ENCODE results near the gene CUEDC1.
"Not testable (repeated sequence)": the region's sequence is repeated elsewhere in the genome, so short reads cannot be mapped to it uniquely, and the experiment has no call there.

The CUEDC1 gene

DNA sequence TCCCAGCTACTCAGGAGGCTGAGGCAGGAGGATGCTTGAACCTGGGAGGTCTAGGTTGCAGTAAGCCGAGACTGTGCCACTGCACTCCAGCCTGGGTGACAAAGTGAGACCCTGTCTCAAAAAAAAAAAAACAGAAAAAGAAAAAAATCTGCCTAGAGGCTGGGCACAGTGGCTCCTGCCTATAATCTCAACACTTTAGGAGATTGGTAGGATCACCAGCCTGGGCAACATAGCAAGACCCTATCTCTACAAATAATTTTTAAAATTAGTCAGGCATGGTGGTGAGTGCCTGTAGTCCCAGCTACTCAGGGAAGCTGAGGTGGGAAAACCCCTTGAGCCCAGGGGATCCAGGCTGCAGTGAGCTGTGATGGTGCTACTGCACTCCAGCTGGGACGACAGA lies 17.7 kb downstream of the CUEDC1 start:
- no peak for DNase-seq

DNA sequence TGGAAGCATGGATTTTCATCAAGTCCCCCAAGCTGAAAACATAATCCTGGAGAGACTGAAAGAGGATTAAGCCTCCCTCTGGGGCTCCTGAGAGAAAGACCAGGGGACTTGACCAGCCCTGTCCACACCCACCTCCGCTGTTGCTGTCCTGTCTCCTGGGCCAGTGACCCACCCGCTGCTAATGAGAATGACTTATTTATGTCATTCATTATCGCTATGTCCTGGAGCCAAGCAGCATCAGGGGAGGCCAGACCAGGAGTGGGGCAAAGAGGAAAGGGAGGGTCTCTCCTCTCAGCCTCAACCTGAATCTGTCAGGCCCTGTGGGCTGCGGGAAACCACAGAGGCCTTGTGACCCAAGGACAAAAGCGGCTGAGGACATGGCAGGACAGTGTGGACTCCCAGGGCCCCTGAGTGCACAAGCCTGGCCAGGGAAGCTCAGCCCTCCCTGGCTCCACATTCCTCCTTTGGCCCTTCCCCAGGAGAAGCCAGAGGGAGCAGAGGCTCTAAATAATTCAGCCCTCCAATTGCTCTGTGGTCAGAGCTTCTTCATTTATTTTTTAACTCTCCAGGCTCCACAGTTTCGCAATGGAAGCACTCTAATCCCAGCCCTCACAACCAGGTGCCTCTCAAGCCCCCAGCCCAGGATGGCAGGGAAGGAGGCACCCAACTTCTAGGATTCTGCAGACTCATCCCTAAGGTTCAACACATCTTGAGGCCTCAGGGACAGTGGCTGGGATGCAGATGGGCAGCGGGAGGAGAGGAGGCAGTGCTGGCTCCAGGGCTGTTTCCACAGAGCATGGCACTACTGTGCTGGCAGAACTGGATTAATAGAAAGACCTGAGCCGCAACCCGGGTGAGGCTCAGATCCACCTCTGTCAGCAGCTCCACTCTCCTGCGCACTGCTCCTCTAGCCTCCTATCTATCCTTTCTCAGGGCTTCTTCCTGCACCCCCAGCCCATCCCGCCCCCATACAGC lies 19.1 kb downstream of the CUEDC1 start:
- DNase-seq = no peak

DNA sequence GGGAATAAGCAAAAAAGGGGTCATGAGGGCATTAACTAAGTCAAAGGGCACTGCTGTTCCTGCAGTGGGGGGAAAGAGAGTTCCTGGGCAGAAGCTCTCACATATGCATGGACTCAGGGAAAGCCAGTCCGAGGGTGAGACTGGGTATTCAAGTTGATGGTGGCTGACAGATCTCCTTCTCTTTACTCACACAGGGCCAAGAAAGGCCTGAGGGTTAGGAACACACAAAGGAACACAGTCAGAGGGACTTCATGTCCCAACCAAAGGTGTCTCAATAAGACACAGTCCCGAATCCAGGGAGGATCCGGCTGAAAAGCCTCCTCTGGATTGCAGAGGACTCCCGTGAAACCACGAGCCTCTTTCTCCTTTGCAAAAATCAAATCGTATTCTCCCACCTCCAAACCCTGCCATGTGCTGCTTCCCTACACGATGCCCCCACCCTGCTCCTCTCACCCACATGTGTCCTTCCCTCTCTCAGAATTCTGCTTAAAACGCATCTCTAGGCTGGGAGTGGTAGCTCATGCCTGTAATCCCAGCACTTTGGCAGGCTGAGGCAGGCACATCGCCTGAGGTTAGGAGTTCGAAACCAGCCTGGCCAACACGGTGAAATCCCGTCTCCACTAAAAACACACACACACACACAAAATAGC lies 23.6 kb downstream of the CUEDC1 start:
- DNase-seq = no peak

DNA sequence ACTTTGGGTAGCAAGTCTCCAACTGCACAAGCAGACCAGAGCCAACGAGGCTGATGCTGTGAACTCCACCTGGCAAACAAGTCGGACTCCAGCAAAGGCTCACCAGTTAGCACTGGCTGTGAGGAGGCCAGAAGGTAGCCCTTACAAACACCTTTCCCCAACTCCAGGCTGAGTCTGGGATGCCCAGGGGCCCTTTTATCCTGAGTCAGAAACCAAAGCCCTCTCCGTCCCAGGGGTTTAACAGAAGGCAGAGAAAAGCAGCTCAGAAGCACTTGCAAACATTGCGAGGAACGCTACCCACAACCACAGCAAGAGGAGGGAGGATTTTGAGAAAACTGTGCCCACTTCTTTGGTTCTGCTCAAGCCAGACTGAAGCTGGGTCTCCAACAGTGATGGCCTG lies 25.0 kb downstream of the CUEDC1 start:
- no peak for DNase-seq

DNA sequence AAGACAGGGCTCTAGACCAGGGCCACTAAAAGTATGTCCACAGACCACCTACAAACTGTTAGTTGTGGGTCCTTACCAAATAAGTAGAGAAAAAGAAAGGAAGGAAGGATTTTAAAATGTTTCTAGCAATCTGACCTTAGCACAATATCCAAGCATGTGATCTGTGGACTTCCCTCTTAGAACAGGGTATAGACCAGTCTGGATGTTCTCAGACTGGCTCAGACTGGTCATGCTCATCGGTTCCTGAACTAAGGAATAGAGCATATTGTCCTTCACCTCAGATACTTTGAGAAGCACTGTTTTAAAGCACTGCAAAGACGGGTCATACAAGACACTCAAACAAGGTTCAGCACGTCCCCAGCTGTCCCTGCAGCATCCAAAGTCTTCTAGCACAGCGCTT lies 25.8 kb downstream of the CUEDC1 start:
- no peak for DNase-seq

DNA sequence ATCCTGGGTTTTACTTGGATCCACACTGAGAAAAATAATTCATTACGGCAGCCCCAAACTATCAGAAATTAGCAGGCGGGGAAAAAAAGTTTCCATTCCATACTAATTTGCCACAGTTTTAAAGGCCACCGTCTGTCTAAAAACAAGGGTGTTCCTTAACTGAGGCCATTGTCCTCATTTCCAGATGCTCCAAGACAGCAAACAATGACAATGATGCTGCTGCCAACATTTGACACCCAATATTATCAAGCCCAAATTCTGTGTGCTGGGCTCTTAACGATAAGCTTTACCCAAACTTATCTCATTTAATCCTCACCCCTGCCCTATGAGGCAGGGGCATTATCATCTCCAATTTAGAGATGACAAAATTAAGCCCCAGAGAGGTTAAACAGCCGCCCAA lies 26.3 kb downstream of the CUEDC1 start:
- no peak for DNase-seq

DNA sequence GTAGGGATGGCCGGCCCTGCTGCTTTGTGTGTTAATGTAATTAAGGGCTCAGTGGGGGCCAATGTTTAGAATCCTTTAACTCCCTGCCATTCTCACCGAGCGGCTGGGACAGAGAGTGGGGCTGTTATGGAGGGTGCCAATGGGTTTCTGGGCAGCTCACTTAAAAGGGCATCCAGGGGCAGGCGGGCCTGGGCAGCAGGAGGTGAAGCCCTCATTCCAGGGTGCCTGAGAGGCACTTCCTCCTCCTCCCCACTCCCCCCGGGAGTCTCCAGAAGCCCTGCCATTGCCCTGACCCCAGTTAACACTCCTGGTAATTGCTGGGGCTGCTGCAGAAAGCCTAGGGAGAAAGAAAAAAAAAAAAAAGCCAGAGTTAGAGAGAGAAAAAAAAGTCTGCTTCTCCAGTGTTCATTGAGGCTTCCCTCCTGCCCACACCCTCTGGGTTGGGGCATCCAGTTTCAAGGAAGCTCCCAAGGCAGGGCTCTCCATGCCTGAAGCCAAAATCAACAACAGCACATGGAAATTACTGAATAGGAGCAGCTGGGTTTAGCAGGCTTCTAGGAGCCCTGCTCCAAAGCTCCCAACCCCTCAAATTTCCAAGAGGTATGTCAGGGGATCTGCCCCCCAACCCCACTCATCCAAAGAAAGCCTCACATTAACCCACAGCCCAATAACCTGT lies 28.0 kb downstream of the CUEDC1 start:
- DNase-seq = no peak

DNA sequence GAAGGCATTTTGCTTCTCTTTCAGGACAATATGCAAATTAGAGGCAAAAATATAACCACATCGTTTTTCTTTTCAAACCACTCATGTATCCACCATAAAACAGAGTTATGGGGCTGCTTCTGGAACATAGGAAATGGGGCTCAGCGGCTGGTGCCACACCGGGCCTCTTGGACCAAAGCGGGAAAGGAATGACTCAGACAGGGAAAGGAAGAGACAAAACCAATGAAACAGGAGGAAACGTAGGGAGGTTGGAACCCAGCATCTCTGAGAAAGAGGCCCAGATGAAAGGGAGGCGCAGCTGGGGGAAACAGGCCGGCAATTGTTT lies 28.5 kb downstream of the CUEDC1 start:
- DNase-seq = no peak

DNA sequence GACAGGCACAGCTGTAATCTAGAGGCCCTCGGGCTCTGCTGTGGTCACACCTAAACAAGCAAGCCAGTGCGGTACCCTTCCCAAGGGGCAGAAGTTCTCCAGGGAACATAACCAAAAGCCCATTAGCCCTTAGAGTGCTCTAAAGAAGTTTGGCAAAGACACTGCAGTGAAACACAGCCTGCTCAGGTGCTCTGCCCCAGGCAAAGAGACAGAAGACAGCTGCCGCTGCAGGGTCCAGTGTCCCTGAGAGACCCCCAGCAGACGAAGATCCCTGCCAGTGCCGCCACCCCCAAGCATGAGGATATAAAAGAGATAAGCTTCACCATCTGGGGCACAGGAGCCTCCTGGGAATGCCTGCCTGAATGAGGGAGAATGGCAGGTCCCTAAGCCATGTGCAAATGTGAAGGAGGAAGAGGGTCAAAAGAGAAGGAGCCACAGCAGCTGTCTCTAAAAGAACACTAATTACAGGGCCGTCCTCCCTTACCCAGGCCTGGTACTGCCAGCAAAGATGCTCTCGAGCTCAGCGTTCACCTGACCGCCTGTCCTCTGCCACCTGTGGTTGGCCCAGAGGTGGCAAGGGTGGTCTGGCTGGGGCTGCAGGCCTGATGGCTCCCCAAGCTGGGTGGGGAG lies 29.7 kb downstream of the CUEDC1 start:
- DNase-seq = no peak

DNA sequence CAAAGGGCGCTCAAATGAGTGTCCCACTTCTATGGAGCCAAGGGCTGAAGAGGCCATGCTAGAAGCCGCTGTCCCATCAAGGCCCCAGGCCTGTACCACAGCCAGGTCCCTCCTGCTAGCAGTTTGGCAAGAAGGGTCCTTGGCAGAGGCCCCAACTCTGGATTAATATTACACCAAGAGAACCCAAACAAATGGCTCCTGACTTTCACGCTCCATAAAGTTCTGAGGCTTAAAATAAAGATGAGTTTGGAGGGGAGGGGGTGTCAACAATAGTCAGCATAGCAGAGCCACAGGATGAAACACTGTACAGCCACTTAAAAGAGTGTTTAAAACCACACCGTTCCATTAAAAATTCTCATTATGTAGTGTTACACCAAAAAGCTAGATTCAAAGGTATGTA lies 30.5 kb downstream of the CUEDC1 start:
- DNase-seq = no peak

DNA sequence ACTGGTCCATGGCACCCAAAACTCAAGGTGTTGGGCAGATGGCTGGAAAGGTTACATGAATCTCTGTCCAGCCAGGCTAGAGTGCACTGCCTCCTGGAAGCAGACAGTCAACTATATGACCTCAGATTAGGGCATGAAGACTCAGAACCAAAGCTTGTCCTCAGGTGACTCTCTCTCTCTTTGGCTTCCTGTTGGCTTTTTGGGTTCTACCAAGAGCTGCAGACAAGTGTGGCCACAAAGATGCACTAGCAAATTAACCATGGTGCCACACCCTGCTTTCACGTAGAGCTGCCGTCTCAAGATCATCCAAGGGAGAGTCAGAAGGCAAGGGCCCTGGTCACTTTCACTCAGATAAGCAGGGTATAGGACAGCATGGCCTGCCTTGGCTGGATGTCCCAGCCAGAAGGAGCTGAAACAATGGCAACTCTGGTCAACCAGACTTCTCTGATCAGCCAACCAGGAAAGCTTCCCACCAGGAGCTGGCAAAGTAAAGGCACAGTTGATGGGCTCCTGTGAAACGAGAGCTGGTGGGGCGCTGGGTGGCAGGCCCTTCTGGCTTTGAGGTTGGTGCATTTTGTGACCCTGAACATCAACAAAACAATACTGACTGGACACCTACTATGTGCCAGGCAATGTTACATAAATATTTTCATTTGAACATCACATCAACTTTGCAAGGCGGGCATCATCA lies 31.9 kb downstream of the CUEDC1 start:
- DNase-seq = no peak

DNA sequence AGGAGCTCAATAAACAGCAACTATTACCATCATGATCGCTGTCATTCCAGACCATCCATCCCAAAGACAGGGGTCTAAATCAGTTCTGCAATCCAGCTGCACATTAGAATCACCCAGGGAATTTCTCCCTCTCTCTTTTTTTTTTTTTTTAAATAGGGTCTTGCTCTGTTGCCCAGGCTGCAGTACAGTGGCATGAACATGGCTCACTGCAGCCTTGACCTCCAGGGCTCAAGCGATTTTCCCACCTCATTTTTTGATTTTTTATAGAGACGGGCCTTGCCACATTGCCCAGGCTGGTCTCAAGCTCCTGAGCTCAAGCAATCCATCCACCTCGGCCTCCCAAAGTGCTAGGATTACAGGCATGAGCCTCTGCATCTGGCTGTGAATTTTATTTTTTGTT lies 32.5 kb downstream of the CUEDC1 start:
- DNase-seq = not testable (repeated sequence)

DNA sequence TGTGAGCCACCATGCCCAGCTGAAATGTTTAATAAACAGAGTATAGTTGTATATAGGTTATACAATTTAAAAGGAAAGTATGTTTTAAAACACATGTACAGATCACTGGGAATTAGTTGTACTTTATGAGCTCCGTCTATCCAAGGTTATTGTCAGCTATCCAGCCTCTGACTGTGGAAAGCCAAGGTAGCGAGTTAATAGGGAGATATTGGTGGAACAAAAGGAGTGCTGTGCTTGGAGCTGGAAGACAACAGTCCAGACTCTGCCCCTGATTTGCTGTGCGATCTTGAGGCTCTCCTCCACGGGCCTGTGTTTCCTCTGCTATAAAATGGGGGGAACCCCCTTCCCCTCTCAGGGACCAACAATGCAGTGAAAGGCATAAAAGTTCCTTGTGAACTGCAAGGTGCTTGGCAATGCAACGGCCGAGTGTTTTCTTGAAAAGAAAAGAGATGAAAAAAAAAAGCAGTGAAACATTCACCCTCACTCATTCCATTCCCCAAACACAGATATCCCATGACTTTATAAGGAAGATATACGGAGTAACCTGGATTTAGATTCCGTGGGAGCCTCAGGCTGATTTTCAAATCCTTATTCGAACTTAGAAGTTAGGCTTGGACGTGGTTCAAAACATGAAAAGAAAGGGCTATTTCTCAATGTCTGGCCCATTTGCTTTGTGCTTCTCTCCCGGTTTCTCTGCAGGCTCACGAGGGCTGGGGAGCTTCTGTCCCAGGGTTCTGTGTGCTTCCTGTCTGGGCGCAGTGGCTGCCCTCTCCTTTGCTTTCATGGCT lies 34.1 kb downstream of the CUEDC1 start:
- no peak for DNase-seq

DNA sequence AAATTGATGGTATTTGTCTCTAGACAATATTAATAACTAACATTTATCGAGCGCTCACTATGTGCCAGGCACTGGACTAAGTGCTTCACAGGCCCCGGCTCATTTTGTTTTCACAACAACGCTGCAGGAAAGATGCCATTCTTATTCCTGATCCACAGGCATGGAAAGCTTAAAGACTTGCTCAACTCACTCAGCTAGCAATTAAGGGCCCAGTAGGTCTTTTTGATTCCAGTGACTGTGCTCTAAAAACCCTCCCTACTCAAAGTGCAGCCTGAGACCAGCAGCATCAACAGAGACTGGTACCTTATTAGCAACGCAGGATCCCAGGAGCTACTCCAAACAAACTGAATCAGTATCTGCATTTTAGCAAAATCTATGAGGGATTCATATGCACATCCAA lies 35.3 kb downstream of the CUEDC1 start:
- DNase-seq = no peak

DNA sequence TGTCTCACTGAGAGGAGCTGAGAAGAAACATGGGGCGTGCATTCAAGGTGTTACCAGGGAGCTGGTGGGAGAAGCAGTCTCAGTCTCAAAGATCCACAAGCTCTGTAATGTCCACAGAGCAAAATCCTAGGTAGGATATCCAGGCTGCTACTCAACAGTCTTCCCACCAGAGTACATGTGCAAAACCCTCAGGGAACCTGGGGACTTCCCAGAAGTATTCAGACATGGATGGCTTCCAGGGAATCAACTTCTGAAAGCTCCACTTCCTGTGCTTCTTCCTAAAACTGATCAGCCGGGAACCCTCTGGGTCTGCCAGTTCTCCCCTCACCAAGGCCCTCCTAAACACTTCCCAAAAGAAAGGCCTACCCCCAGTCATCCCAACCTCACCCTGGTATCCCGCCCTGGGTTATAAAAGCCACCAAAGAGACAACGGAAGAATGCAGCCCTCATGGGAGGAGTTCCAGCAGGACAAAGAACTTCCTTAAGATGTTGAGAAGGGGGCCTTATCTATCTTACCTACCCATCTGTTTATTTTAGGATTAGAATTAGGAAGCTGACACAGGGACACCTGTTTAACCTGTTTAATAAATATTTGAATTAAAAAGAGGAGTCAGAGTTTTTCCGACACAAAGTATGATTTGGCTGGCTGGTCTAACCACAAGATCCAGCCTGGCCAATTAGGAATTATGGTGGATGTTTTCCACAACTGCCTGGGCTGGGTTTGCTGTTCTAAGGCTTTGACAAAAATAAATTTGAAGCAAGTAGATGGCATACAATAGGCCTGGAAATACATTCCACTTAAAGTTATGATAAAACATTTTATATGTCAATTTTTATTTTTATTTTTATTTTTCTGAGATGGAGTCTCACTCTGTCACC lies 37.0 kb downstream of the CUEDC1 start:
- DNase-seq = no peak

DNA sequence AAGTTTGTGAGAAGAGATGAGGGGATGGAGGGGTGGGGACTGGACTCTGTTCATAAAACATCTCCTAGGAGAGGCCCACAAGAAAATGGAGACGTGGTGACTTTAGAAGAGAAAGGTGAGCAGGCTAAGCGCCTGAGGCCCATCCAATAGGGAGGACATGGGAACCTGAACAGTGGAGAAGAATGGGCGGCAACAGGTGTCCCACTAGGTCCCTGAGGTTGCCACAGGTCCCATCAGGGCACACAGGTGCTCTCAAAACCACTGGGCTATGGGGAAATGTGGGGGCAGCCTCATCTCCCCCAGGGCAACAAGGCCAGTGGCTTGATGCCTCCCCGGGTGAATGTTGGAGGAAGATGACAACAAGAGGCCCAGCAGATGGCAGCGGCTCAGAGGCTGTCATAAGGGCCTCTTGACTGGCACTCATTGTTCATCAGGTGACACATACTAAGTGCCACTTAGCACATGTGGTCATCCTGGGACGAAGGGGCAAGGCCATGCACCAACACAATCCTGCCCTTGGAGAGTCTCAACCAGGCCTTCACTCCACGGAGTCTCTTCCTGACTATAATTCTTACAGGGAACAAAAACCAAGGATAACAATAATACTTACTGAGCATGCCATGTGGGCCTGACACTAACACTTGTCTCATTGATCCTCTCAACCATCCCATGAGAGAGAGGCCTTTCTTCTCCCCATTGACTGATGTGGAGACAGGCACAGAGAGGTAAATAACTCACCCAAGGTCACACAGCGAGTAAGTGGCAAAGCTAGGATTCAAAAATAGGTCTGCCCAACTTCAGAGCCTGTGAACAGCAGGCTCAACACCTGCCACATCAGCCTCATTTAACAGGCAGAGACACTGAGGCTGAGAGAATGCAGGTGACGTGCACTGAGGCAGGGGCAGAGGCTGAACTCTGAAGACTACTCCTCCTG lies 38.0 kb downstream of the CUEDC1 start:
- DNase-seq = peak; percentile 18

DNA sequence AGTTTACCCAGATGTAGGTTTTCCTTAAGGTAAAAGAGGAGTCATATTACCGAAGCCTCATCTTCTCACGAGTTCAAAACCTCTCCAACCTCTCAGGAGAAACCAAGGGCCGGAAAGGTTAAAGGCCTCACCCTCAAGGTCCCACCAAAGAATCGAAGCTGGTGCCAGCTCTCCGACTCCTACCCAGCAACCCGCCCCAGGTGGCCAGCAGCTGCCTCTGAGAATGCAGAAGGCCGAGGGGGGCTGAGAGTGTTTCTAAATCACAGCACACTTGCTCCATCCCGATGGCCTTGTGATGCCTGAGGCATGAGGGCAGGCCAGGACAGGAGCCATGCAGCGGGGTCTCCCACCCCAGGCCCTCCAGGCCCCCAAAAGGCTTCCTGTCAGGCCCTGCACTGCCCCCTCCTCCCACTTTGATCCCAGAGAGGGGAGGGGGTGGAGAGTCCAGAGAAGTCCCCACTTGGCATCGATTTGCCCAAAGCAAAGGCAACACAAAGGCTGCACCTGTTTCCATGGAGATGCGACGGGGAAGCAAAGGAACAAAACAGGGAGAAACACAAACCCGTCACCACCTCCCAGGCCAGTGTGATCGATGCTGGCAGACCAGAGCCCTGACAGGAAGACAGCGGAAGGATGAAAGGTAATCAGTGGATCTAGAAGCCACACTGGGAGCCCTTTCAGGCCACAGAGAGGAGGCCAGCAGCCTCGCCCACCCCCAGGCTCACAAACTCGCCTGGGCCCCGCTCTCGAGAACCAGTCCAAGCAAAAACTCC lies 39.0 kb downstream of the CUEDC1 start:
- DNase-seq = no peak

DNA sequence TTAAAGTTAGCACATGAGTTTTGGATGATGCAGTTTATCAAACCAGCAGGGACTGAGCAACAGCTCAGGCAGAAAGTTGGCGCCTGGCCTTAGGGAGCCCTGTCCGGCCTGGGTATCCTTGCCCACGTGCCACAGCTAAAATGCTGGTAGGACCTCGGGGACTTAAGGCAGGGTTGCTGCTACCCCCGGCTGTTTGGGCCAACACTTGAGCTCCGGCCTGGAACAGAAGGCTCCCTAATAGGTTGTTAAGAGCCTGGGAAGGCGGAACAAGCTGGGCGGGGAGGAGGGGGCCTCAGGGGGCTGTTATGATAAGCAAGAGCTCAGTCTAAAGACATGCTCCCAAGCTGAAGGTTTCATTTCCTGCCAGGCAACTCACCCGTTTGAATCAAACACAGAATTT lies 39.7 kb downstream of the CUEDC1 start:
- no peak for DNase-seq

Data from stimulated activated CD4-positive, alpha-beta T cell treated with anti-CD3 and anti-CD28 coated beads, Interleukin-4, amount 100 ng/mL, for 24 hours (primary cell).